IMR-90 (cell line): Measurements from ENCODE around the gene GATA2. TPM values are rescaled to one million over a fixed set of nuclear protein-coding genes. Genes with fewer than 3 reads are reported as not detected.

Experiments
- ATAC-seq: fragments of 200-7000 bp; cut with Tn5 transposase; 2 replicates; pipeline ENCODE4 v1.9.1; 2020; ENCODE audit warnings: low read depth, mild to moderate bottlenecking, moderate library complexity
- BruUV-seq: library from RNA; stranded (reverse); fragments of 400-500 nt; replicated peaks from 2 replicates; lab custom pipeline; 2021; lab: Mats Ljungman, UMichigan
- CTCF ChIA-PET: fragments of 300-600 bp; formaldehyde crosslinking; extraction: SDS; loops from one replicate; lab custom pipeline; 2021; ENCODE audit warnings: antibody characterized with exemption; lab: Yijun Ruan, JAX
- POLR2A ChIA-PET: fragments of 300-600 bp; sonication (Branson Sonifier 250); formaldehyde crosslinking; loops from one replicate; lab custom pipeline; 2022; ENCODE audit warnings: antibody characterized with exemption; ENCODE audit not compliant: unreplicated experiment; lab: Charles Lee
- DNase-seq: peaks from one replicate; pipeline ENCODE4 v3.0.0; 2013
- H2AFZ ChIP-seq: replicated peaks from 2 replicates; pipeline ENCODE3; 2013; ENCODE audit warnings: low read length, mild to moderate bottlenecking; ENCODE audit not compliant: poor library complexity
- H2AK5ac ChIP-seq: 2 replicates; pipeline ENCODE4 v1.6.1; 2013; ENCODE audit warnings: low read depth, low read length, inconsistent platforms
- H2AK9ac ChIP-seq: replicated peaks from 2 replicates; pipeline ENCODE3; 2013; ENCODE audit warnings: mild to moderate bottlenecking, low read depth, low read length, moderate library complexity; ENCODE audit not compliant: poor library complexity
- H2BK120ac ChIP-seq: 2 replicates; pipeline ENCODE4 v1.6.1; 2013; ENCODE audit warnings: low read depth, low read length, inconsistent platforms
- H2BK15ac ChIP-seq: 3 replicates; pipeline ENCODE4 v1.6.1; 2013; ENCODE audit warnings: low read depth, low read length, inconsistent platforms
- H2BK20ac ChIP-seq: 2 replicates; pipeline ENCODE4 v1.6.1; 2013; ENCODE audit warnings: low read depth, mild to moderate bottlenecking, inconsistent platforms, low read length, moderate library complexity
- H2BK5ac ChIP-seq: 2 replicates; pipeline ENCODE4 v1.6.1; 2013; ENCODE audit warnings: mild to moderate bottlenecking, low read depth, low read length, inconsistent platforms; ENCODE audit not compliant: poor library complexity, severe bottlenecking
- H3K14ac ChIP-seq: replicated peaks from 2 replicates; pipeline ENCODE4 v1.6.1; 2013; ENCODE audit warnings: low read depth, low read length, inconsistent platforms
- H3K18ac ChIP-seq: 2 replicates; pipeline ENCODE4 v1.6.1; 2013; ENCODE audit warnings: low read depth, low read length, control low read depth
- H3K23ac ChIP-seq: 2 replicates; pipeline ENCODE4 v1.6.1; 2013; ENCODE audit warnings: low read depth, low read length, inconsistent platforms
- H3K27ac ChIP-seq: 2 replicates; pipeline ENCODE4 v1.5.1; 2013; ENCODE audit warnings: mild to moderate bottlenecking, control low read depth, low read length; ENCODE audit not compliant: insufficient read depth
- H3K27me3 ChIP-seq: 2 replicates; pipeline ENCODE4 v1.6.1; 2013; ENCODE audit warnings: low read length; ENCODE audit not compliant: control insufficient read depth, insufficient read depth
- H3K36me3 ChIP-seq: 2 replicates; pipeline ENCODE4 v1.6.1; 2013; ENCODE audit warnings: low read length, mixed read lengths; ENCODE audit not compliant: control insufficient read depth, insufficient read depth
- H3K4ac ChIP-seq: 2 replicates; pipeline ENCODE4 v1.6.1; 2013; ENCODE audit warnings: low read depth, low read length, inconsistent platforms
- H3K4me1 ChIP-seq: 2 replicates; pipeline ENCODE4 v1.6.1; 2013; ENCODE audit warnings: low read length, mixed read lengths; ENCODE audit not compliant: control insufficient read depth, insufficient read depth
- H3K4me2 ChIP-seq: 2 replicates; pipeline ENCODE4 v1.6.1; 2013; ENCODE audit warnings: low read depth, mild to moderate bottlenecking, control low read depth, low read length, moderate library complexity
- H3K4me3 ChIP-seq: 2 replicates; pipeline ENCODE4 v1.5.1; 2013; ENCODE audit warnings: low read depth, mild to moderate bottlenecking, control low read depth, low read length, moderate library complexity; ENCODE audit not compliant: insufficient read depth
- H3K56ac ChIP-seq: 2 replicates; pipeline ENCODE4 v1.6.1; 2013; ENCODE audit warnings: low read length, inconsistent platforms; ENCODE audit not compliant: insufficient read depth; ENCODE audit errors: extremely low read depth
- H3K79me1 ChIP-seq, 2 experiments: 2 replicates each; pipeline ENCODE4 v1.6.1; 2013; ENCODE audit warnings: low read length in 2 of 2, inconsistent platforms in 1 of 2, low read depth in 1 of 2
- H3K9ac ChIP-seq: 2 replicates; pipeline ENCODE4 v1.6.1; 2013; ENCODE audit warnings: low read depth, low read length, control low read depth
- H3K9me1 ChIP-seq: 2 replicates; pipeline ENCODE4 v1.6.1; 2013; ENCODE audit warnings: low read length, inconsistent platforms; ENCODE audit not compliant: insufficient read depth
- H3K9me3 ChIP-seq: 2 replicates; pipeline ENCODE4 v1.6.1; 2013; ENCODE audit warnings: low read length; ENCODE audit not compliant: control insufficient read depth, insufficient read depth
- H4K20me1 ChIP-seq: 2 replicates; pipeline ENCODE4 v1.6.1; 2013; ENCODE audit warnings: low read length, inconsistent platforms; ENCODE audit not compliant: insufficient read depth
- H4K5ac ChIP-seq: 2 replicates; pipeline ENCODE4 v1.6.1; 2013; ENCODE audit warnings: mild to moderate bottlenecking, low read depth, low read length, control low read depth
- H4K8ac ChIP-seq, 2 experiments: 2 replicates each; pipeline ENCODE4 v1.6.1; 2013; ENCODE audit warnings: low read depth in 2 of 2, low read length in 2 of 2, control low read depth in 1 of 2, inconsistent platforms in 1 of 2
- H4K91ac ChIP-seq: 2 replicates; pipeline ENCODE4 v1.6.1; 2013; ENCODE audit warnings: low read depth, low read length, inconsistent platforms; ENCODE audit not compliant: insufficient read depth
- CEBPB ChIP-seq: IDR thresholded peaks from 2 replicates; pipeline ENCODE4 v1.6.1; 2012; ENCODE audit warnings: low read depth, low read length, improper control_type of control experiment
- CHD1 ChIP-seq: IDR thresholded peaks from 2 replicates; pipeline ENCODE4 v1.6.1; 2012; ENCODE audit warnings: low read depth, low read length, improper control_type of control experiment
- NFE2L2 ChIP-seq: fragments of 150-350 bp; IDR thresholded peaks from 2 replicates; pipeline ENCODE4 v1.6.1; 2016; ENCODE audit warnings: low read depth, mild to moderate bottlenecking, low read length
- RFX5 ChIP-seq: IDR thresholded peaks from 2 replicates; pipeline ENCODE4 v1.8.0; 2012; ENCODE audit warnings: low read depth, mild to moderate bottlenecking, low read length, moderate library complexity
- SMC3 ChIP-seq: fragments of 150-350 bp; IDR thresholded peaks from 2 replicates; pipeline ENCODE4 v1.6.1; 2016; ENCODE audit warnings: low read depth, mild to moderate bottlenecking, antibody characterized with exemption, low read length, moderate library complexity
- WGBS, 2 experiments: methylation state at CpG; one replicate each; pipeline versions ENCODE4 v1.1.5 to v1.1.7; 2013; ENCODE audit warnings: missing lambda C conversion rate in 2 of 2; ENCODE audit not compliant: insufficient read length in 1 of 2; ENCODE audit errors: extremely low coverage in 2 of 2; 5-methylcytosine and 5-hydroxymethylcytosine counted together
- dilution Hi-C: fragments of 300-500 bp; cut with HindIII; formaldehyde crosslinking; loops from one replicate; pipeline ENCODE4 v1.14.3; 2018; ENCODE audit warnings: low sequenced_read_pairs; ENCODE audit not compliant: unreplicated experiment
- in situ Hi-C: fragments of 300-500 bp; cut with MboI; formaldehyde crosslinking; loops from 3 replicates; pipeline ENCODE4 v1.14.3; 2019; ENCODE audit warnings: low sequenced_read_pairs, inconsistent platforms, mixed read lengths
- intact Hi-C: fragments of 100-400 bp; cut with micrococcal nuclease; formaldehyde crosslinking; loops from 2 replicates; pipeline ENCODE4 v1.10.0; 2022
- polyA plus RNA-seq, 3 experiments: library from polyadenylated mRNA; depleted of rRNA; stranded (reverse); fragments of >200 nt; gene quantifications; 2 replicates each; pipeline ENCODE4 v1.2.3, GENCODE V29; 2012; ENCODE audit warnings: low replicate concordance in 1 of 3
- total RNA-seq: library from RNA; depleted of rRNA; stranded (reverse); fragments of >200 nt; gene quantifications from 2 replicates; pipeline ENCODE4 v1.2.3, GENCODE V29; 2012
- TF ChIP-seq, protein P1 (sequence below): fragments of 150-350 bp; IDR thresholded peaks from 2 replicates; pipeline ENCODE4 v1.6.1; 2016; ENCODE audit warnings: low read depth, mild to moderate bottlenecking, low read length, moderate library complexity, borderline replicate concordance
- TF ChIP-seq, protein P2 (sequence below): conservative IDR thresholded peaks from 2 replicates; pipeline ENCODE4 v1.5.1; 2012; ENCODE audit warnings: mild to moderate bottlenecking, low read depth, low read length, improper control_type of control experiment
- TF ChIP-seq, protein P3 (sequence below): fragments of 150-350 bp; IDR thresholded peaks from 2 replicates; pipeline ENCODE4 v1.6.1; 2017; ENCODE audit warnings: mild to moderate bottlenecking, antibody characterized with exemption, low read length, low read depth

Gene GATA2
- total and polyA plus RNA-seq, 2 of the 4 experiments (the other 2 are of a cell fraction): 2.2 to 13.5 TPM

DNA sequence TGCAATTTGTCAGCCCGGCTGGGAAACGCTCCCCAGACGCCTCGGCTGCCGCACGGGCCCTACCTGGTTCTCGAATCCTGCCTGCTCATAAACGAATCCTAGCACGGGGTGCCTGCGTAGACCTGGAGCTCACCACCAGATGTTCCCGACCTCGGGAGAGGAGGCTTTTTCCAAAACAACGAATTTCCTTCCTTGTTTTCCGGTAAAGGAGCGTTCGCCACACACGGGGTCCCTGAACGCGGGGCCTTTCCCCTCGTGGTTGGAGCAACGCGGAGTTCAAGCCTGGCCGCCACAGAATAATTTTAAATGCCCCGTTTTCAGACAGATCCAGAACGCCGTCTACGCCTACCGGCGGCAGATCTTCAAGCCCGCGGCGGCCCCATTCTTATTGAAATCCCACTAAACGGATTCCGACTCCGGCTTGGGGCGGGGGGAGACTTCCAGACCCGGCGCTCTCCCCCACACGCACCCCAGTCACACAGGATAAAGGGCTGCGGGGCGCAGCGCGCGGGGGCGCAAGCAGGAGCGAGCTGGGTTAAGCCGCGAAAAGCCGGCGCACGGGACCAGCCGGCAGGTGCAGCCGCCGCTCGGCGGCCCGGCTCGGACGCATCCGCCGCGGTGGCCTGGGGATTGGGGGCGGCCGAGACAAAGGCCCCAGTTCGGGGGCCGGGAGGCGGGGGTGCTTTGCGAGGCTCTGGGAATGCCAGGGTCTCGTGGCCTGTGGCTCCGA, 895 bp downstream of the GATA2 start (continued):
- TF ChIP-seq, protein P1, sequence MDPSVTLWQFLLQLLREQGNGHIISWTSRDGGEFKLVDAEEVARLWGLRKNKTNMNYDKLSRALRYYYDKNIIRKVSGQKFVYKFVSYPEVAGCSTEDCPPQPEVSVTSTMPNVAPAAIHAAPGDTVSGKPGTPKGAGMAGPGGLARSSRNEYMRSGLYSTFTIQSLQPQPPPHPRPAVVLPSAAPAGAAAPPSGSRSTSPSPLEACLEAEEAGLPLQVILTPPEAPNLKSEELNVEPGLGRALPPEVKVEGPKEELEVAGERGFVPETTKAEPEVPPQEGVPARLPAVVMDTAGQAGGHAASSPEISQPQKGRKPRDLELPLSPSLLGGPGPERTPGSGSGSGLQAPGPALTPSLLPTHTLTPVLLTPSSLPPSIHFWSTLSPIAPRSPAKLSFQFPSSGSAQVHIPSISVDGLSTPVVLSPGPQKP: no peak
- TF ChIP-seq SMC3 (no peak), CHD1 (no peak), CEBPB (no peak), RFX5 (no peak)

DNA sequence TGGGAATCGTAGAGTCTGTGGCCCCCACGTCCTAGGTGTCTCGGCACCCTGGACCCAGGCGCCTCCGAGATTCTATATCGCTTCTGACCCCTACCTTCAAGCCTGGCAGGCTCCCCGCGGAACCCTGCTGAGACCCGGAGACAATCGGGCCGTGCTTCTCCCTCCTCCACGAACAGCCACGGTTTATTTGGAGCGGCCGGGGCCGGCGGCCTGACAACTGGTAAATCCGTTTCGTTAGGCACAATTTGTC, 1.4 kb downstream of the GATA2 start:
- POLR2A ChIA-PET: no interaction called here
- intact Hi-C loops: no loop called here
- no peaks in the 10 kb centered on the region for H3K9me3 ChIP-seq
- no peak overlapping the region; the same call in 1 of the 2 replicates for H3K4me3 ChIP-seq
- H3K27me3 ChIP-seq: peaks cover 52% of the 10 kb centered on the region; the same call in 1 of the 2 replicates
- no peak overlapping the region for H4K5ac ChIP-seq
- no peak overlapping the region for H2AK5ac ChIP-seq
- TF ChIP-seq NFE2L2 (no peak), CEBPB (no peak)
- TF ChIP-seq, protein P2, sequence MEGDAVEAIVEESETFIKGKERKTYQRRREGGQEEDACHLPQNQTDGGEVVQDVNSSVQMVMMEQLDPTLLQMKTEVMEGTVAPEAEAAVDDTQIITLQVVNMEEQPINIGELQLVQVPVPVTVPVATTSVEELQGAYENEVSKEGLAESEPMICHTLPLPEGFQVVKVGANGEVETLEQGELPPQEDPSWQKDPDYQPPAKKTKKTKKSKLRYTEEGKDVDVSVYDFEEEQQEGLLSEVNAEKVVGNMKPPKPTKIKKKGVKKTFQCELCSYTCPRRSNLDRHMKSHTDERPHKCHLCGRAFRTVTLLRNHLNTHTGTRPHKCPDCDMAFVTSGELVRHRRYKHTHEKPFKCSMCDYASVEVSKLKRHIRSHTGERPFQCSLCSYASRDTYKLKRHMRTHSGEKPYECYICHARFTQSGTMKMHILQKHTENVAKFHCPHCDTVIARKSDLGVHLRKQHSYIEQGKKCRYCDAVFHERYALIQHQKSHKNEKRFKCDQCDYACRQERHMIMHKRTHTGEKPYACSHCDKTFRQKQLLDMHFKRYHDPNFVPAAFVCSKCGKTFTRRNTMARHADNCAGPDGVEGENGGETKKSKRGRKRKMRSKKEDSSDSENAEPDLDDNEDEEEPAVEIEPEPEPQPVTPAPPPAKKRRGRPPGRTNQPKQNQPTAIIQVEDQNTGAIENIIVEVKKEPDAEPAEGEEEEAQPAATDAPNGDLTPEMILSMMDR: no peak
- TF ChIP-seq, protein P3, sequence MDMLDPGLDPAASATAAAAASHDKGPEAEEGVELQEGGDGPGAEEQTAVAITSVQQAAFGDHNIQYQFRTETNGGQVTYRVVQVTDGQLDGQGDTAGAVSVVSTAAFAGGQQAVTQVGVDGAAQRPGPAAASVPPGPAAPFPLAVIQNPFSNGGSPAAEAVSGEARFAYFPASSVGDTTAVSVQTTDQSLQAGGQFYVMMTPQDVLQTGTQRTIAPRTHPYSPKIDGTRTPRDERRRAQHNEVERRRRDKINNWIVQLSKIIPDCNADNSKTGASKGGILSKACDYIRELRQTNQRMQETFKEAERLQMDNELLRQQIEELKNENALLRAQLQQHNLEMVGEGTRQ: no peak
- no peak overlapping the region for H2AK9ac ChIP-seq
- no peak overlapping the region for H4K8ac ChIP-seq
- no peak overlapping the region for H3K18ac ChIP-seq
- H2BK15ac ChIP-seq: no peak overlapping the region
- no TSS peak for BruUV-seq
- no peak overlapping the region for H3K56ac ChIP-seq
- no peak overlapping the region for H2BK120ac ChIP-seq
- no peak overlapping the region for H3K14ac ChIP-seq
- CTCF ChIA-PET: no interaction called here
- DNase-seq: no peak
- H4K20me1 ChIP-seq: peaks cover 11% of the 10 kb centered on the region; the same call in 1 of the 2 replicates
- 52% methylated on average over 13 of the region's 19 CpGs; no CpG with 5 or more reads in 1 of the 2 experiments for WGBS, 2 experiments
- peaks cover 5 to 11% of the 10 kb centered on the region in 2 experiments; a peak in 1 of 4 replicates for H3K79me1 ChIP-seq
- no peak overlapping the region for H3K4ac ChIP-seq
- H3K9me1 ChIP-seq: no peaks in the 10 kb centered on the region
- H3K9ac ChIP-seq: no peak overlapping the region
- in situ Hi-C loops: no loop called here
- peaks cover 4% of the 10 kb centered on the region for H3K4me1 ChIP-seq
- H4K91ac ChIP-seq: no peak overlapping the region
- no peak overlapping the region for H2BK20ac ChIP-seq
- no peak overlapping the region for H2AFZ ChIP-seq
- no peak overlapping the region for H3K4me2 ChIP-seq
- no peaks in the 10 kb centered on the region for H3K36me3 ChIP-seq
- ATAC-seq: no peak
- dilution Hi-C loops: no loop called here
- no peak overlapping the region for H3K23ac ChIP-seq
- H3K27ac ChIP-seq: no peak overlapping the region
- H2BK5ac ChIP-seq: no peak overlapping the region
